Immature natural killer cell (primary cell): Measurements from ENCODE around the gene NF2. TPM values are rescaled to one million over a fixed set of nuclear protein-coding genes. Genes with fewer than 3 reads are reported as not detected.

ENCODE experiments used
- DNase-seq, 3 donors: peaks; one replicate each; pipeline ENCODE4 v3.0.0; 2022; ENCODE audit warnings: mixed read lengths in 1 of 3
- H3K27ac Mint-ChIP-seq, 6 donors: one replicate each; pipeline ENCODE4 v1.8.0; 2020; ENCODE audit warnings: mixed read lengths in 6 of 6, mild to moderate bottlenecking in 5 of 6, inconsistent platforms in 4 of 6, moderate library complexity in 3 of 6
- H3K27me3 Mint-ChIP-seq, 3 donors: one replicate each; pipeline ENCODE4 v1.8.0; 2020 to 2021; ENCODE audit warnings: low read depth in 3 of 3, mild to moderate bottlenecking in 3 of 3, mixed read lengths in 3 of 3, moderate library complexity in 3 of 3, inconsistent platforms in 1 of 3
- H3K36me3 Mint-ChIP-seq, 3 donors: one replicate each; pipeline ENCODE4 v1.8.0; 2020; ENCODE audit warnings: mixed read lengths in 3 of 3, inconsistent platforms in 2 of 3, mild to moderate bottlenecking in 2 of 3
- H3K4me1 Mint-ChIP-seq, 2 donors: one replicate each; pipeline ENCODE4 v1.8.0; 2020; ENCODE audit warnings: inconsistent platforms in 2 of 2, mild to moderate bottlenecking in 2 of 2, mixed read lengths in 2 of 2, moderate library complexity in 1 of 2
- H3K4me3 Mint-ChIP-seq, 5 donors: one replicate each; pipeline ENCODE4 v1.8.0; 2020; ENCODE audit warnings: mild to moderate bottlenecking in 5 of 5, mixed read lengths in 5 of 5, inconsistent platforms in 3 of 5, moderate library complexity in 3 of 5
- H3K9me3 Mint-ChIP-seq, 6 donors: one replicate each; pipeline ENCODE4 v1.8.0; 2020; ENCODE audit warnings: mild to moderate bottlenecking in 6 of 6, mixed read lengths in 6 of 6, inconsistent platforms in 4 of 6, moderate library complexity in 3 of 6
- polyA plus RNA-seq, 3 donors: library from polyadenylated mRNA; unstranded; fragments of 300-500 nt; fragmentation: Illumina TruSeq; gene quantifications; one replicate each; pipeline ENCODE4 v1.2.3, GENCODE V29; 2021

Gene NF2
- polyA plus RNA-seq, 3 donors from 2014 or later: 12.9 to 34.1 (median 15.6) TPM

GRCh38 chr22:29673361-29674066 lies 70.1 kb downstream of the NF2 start:
- peaks cover 30 to 49% (median 45%) of the 10 kb centered on the region in 3 donors for H3K36me3 Mint-ChIP-seq
- no peaks in the 10 kb centered on the region for H3K4me1 Mint-ChIP-seq
- H3K9me3 Mint-ChIP-seq: no peaks in the 10 kb centered on the region

GRCh38 chr22:29674121-29674520 lies 70.7 kb downstream of the NF2 start:
- Mint-ChIP-seq H3K27ac (peak overlapping the region in 1 of 6 donors; percentile 25), H3K27me3 (peaks cover 0 to 1% (median 0%) of the 10 kb centered on the region in 3 donors), H3K36me3 (peaks cover 27 to 47% (median 45%) of the 10 kb centered on the region in 3 donors), H3K9me3 (no peaks in the 10 kb centered on the region), H3K4me1 (no peaks in the 10 kb centered on the region), H3K4me3 (no peak overlapping the region)
- no peak for DNase-seq

More at GRCh38 chr22:29673361-29674066, 70.1 kb downstream of the NF2 start:
- Mint-ChIP-seq H3K27me3 (peaks cover 0 to 1% (median 0%) of the 10 kb centered on the region in 3 donors), H3K4me3 (no peak overlapping the region), H3K27ac (peak overlapping the region in 1 of 6 donors; percentile 7)
- no peak for DNase-seq

- H3K36me3 Mint-ChIP-seq: peaks cover 22 to 62% (median 46%) of the 10 kb centered on the region in 3 donors
- H3K9me3 Mint-ChIP-seq: no peaks in the 10 kb centered on the region
- H3K4me3 Mint-ChIP-seq: no peak overlapping the region
- no peak for DNase-seq
- peaks cover 0 to 1% (median 0%) of the 10 kb centered on the region in 3 donors for H3K27me3 Mint-ChIP-seq
- no peak overlapping the region for H3K27ac Mint-ChIP-seq
- H3K4me1 Mint-ChIP-seq: no peaks in the 10 kb centered on the region
These were observed 75.9 kb downstream of the NF2 start for GRCh38 chr22:29679316-29679715.

GRCh38 chr22:29683536-29683935 lies 80.1 kb downstream of the NF2 start:
- H3K9me3 Mint-ChIP-seq: no peaks in the 10 kb centered on the region
- H3K4me1 Mint-ChIP-seq: no peaks in the 10 kb centered on the region
- no peak overlapping the region for H3K4me3 Mint-ChIP-seq
- H3K36me3 Mint-ChIP-seq: peaks cover 4 to 44% (median 16%) of the 10 kb centered on the region in 3 donors
- H3K27me3 Mint-ChIP-seq: no peaks in the 10 kb centered on the region
- no peak for DNase-seq
- no peak overlapping the region for H3K27ac Mint-ChIP-seq

GRCh38 chr22:29684244-29684643 lies 80.8 kb downstream of the NF2 start:
- H3K27me3 Mint-ChIP-seq: no peaks in the 10 kb centered on the region
- DNase-seq: no peak
- peaks cover 4 to 46% (median 14%) of the 10 kb centered on the region in 3 donors for H3K36me3 Mint-ChIP-seq

DNA sequence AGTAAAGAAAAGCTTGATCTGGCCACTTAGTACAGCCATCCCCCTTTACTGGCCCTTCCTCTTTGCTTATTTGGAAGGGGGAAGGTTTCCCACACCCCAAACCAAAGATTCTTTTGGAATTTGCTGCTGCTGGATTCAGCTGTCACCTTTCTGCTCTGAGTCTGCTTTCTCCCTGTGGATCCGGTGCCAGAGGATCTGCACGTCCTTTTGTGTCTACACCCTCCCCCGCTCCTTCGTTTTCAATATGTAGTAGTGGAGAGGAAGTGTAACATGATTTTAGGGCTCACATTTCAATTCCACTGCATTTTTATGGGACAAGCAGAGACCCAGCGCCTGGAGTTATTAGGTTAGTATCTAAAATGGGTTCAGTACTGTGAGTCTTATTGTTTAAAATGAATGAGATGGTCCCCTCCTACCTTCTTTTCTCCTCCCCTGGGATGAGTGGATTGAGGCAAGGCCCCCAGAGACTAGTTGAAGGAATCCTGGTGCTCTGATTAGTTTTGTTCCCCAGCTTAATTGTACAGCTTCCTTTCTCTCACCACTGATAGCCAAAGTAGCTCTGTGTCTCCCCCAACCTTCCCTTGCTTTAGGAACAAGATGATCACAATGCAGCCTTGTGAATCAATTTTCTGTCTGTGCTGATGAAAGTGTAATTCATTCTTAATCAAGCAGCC lies 85.9 kb downstream of the NF2 start:
- Mint-ChIP-seq H3K27me3 (peaks cover 0 to 2% (median 0%) of the 10 kb centered on the region in 3 donors), H3K36me3 (peaks cover 0 to 26% (median 0%) of the 10 kb centered on the region in 3 donors), H3K27ac (peak overlapping the region in 1 of 6 donors; percentile 55), H3K4me1 (peaks cover 0 to 11% of the 10 kb centered on the region in 2 donors), H3K9me3 (no peaks in the 10 kb centered on the region), H3K4me3 (no peak overlapping the region)
- no peak for DNase-seq

More at GRCh38 chr22:29684244-29684643, 80.8 kb downstream of the NF2 start:
- no peak overlapping the region for H3K4me3 Mint-ChIP-seq
- no peaks in the 10 kb centered on the region for H3K4me1 Mint-ChIP-seq
- no peak overlapping the region for H3K27ac Mint-ChIP-seq
- no peaks in the 10 kb centered on the region for H3K9me3 Mint-ChIP-seq

DNA sequence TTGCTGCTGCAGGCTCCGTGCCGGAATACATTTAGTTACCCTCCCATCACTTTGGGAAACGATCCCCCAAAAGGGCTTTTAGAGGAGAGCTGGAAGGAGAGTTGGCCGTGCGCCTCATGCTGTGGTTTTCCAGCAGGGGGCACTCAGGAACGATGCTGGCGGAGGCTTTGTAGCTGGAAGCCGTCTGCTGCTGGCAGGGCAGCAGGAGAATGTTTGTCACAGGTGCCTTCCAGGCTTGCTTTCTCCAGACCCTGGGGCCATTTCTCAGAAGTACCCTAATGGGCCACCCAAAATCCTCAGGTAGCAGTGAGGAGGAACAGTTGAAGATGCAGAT lies 86.4 kb downstream of the NF2 start:
- no peak for DNase-seq
- Mint-ChIP-seq H3K36me3 (peaks cover 0 to 21% (median 0%) of the 10 kb centered on the region in 3 donors), H3K27me3 (peaks cover 0 to 2% (median 0%) of the 10 kb centered on the region in 3 donors), H3K4me3 (no peak overlapping the region), H3K4me1 (peaks cover 0 to 11% of the 10 kb centered on the region in 2 donors), H3K27ac (peak overlapping the region in 1 of 6 donors; percentile 55), H3K9me3 (no peaks in the 10 kb centered on the region)

- H3K36me3 Mint-ChIP-seq: peaks cover 0 to 21% (median 0%) of the 10 kb centered on the region in 3 donors
- DNase-seq: no peak
- H3K4me3 Mint-ChIP-seq: no peak overlapping the region
- peaks cover 0 to 2% (median 0%) of the 10 kb centered on the region in 3 donors for H3K27me3 Mint-ChIP-seq
- H3K27ac Mint-ChIP-seq: no peak overlapping the region
- no peaks in the 10 kb centered on the region for H3K9me3 Mint-ChIP-seq
- H3K4me1 Mint-ChIP-seq: peaks cover 0 to 11% of the 10 kb centered on the region in 2 donors
These were observed 87.0 kb downstream of the NF2 start for GRCh38 chr22:29690476-29690875.

DNA sequence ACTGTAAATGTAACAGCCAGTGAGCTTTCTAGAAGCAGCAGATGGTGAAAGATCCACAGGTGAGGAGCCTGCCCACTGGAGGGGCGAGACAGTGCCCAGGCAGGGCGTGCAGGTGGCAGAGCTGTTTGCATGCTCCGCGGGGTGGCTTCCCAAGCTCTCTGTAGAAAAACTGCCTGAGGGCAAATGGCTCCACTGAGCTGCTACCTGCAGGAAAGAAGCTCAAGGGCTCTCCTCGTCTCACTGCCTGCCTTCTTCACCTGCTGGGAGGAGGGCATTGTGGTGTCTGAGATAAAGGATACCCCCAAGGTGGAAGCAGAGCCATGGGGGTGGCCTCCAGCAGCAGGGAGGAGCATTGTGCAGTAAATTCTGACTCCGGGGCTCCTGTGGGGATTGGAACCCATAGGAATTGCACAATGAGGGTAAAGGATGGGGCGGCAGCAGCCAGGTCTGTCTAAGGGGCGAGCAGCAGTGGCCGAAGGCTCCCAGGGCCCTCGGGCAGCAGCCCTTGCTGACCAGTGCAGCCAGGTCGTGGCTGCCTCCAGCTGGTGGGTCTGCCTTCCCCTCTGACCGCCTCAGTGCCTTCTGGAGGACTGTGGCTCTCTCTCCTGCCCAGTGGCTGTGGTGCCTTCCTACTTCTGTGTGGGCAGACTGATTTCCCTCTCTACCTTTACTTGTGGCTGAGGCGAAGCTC lies 88.3 kb downstream of the NF2 start:
- no peak for DNase-seq
- Mint-ChIP-seq H3K27ac (peak overlapping the region in 1 of 6 donors; percentile 56), H3K9me3 (no peaks in the 10 kb centered on the region)

GRCh38 chr22:29692327-29692640 lies 88.9 kb downstream of the NF2 start:
- Mint-ChIP-seq H3K4me3 (no peak overlapping the region), H3K27me3 (peaks cover 0 to 2% (median 0%) of the 10 kb centered on the region in 3 donors)

More for the DNA sequence above, 88.3 kb downstream of the NF2 start:
- Mint-ChIP-seq H3K4me3 (no peak overlapping the region), H3K27me3 (peaks cover 0 to 2% (median 0%) of the 10 kb centered on the region in 3 donors), H3K4me1 (peaks cover 0 to 11% of the 10 kb centered on the region in 2 donors), H3K36me3 (peaks cover 0 to 21% (median 0%) of the 10 kb centered on the region in 3 donors)

GRCh38 chr22:29693161-29693560 lies 89.7 kb downstream of the NF2 start:
- Mint-ChIP-seq H3K4me3 (no peak overlapping the region), H3K27ac (peak overlapping the region in 1 of 6 donors; percentile 41), H3K36me3 (peaks cover 0 to 15% (median 2%) of the 10 kb centered on the region in 3 donors), H3K9me3 (no peaks in the 10 kb centered on the region), H3K4me1 (peaks cover 0 to 11% of the 10 kb centered on the region in 2 donors), H3K27me3 (peaks cover 0 to 2% (median 0%) of the 10 kb centered on the region in 3 donors)
- DNase-seq: no peak

More at GRCh38 chr22:29692327-29692640, 88.9 kb downstream of the NF2 start:
- Mint-ChIP-seq H3K27ac (peak overlapping the region in 1 of 6 donors; percentile 56), H3K4me1 (peaks cover 0 to 11% of the 10 kb centered on the region in 2 donors), H3K9me3 (no peaks in the 10 kb centered on the region), H3K36me3 (peaks cover 0 to 18% (median 0%) of the 10 kb centered on the region in 3 donors)
- no peak for DNase-seq

GRCh38 chr22:29693671-29694070 lies 90.2 kb downstream of the NF2 start:
- Mint-ChIP-seq H3K27ac (no peak overlapping the region), H3K36me3 (peaks cover 0 to 15% (median 4%) of the 10 kb centered on the region in 3 donors), H3K9me3 (no peaks in the 10 kb centered on the region), H3K4me1 (peaks cover 0 to 11% of the 10 kb centered on the region in 2 donors), H3K4me3 (no peak overlapping the region), H3K27me3 (peaks cover 0 to 2% (median 0%) of the 10 kb centered on the region in 3 donors)
- no peak for DNase-seq

- no peak for DNase-seq
- H3K9me3 Mint-ChIP-seq: no peaks in the 10 kb centered on the region
- H3K36me3 Mint-ChIP-seq: peaks cover 0 to 16% (median 4%) of the 10 kb centered on the region in 3 donors
- no peak overlapping the region for H3K27ac Mint-ChIP-seq
- H3K27me3 Mint-ChIP-seq: peaks cover 0 to 3% (median 0%) of the 10 kb centered on the region in 3 donors
- H3K4me1 Mint-ChIP-seq: peaks cover 0 to 8% of the 10 kb centered on the region in 2 donors
- H3K4me3 Mint-ChIP-seq: no peak overlapping the region
These were observed 91.9 kb downstream of the NF2 start for GRCh38 chr22:29695129-29695926.
